HG03097 (cell line): ENCODE results near the gene OR52N4.
"Not testable (repeated sequence)": the region's sequence is repeated elsewhere in the genome, so short reads cannot be mapped to it uniquely, and the experiment has no call there.

ENCODE experiments used
- ATAC-seq: cut with Tn5 transposase; IDR thresholded peaks from one replicate; pipeline ENCODE4 v1.9.1; 2021; ENCODE audit not compliant: unreplicated experiment, low FRiP score

Gene OR52N4

GRCh38 chr11:5753943-5754342 is at the start of gene OR52N4:
TSS of gene OR52N4 (plus strand) at chr11:5754243. CDS start at chr11:5754741, 498 bp downstream.
- ATAC-seq = no peak

GRCh38 chr11:5705688-5706087 is 48.4 kb upstream of the OR52N4 start:
- ATAC-seq = no peak

GRCh38 chr11:5712507-5712906 is 41.5 kb upstream of the OR52N4 start:
- ATAC-seq = no peak

- no peak for ATAC-seq
These were observed 40.3 kb upstream of the OR52N4 start for GRCh38 chr11:5713695-5714094.

- not testable (repeated sequence) for ATAC-seq
These were observed 37.5 kb upstream of the OR52N4 start for GRCh38 chr11:5716518-5716917.

GRCh38 chr11:5719703-5720495 is 34.1 kb upstream of the OR52N4 start:
- no peak for ATAC-seq

GRCh38 chr11:5722622-5723021 is 31.4 kb upstream of the OR52N4 start:
- no peak for ATAC-seq

- ATAC-seq = no peak
These were observed 27.7 kb upstream of the OR52N4 start for GRCh38 chr11:5726351-5726750.

DNA sequence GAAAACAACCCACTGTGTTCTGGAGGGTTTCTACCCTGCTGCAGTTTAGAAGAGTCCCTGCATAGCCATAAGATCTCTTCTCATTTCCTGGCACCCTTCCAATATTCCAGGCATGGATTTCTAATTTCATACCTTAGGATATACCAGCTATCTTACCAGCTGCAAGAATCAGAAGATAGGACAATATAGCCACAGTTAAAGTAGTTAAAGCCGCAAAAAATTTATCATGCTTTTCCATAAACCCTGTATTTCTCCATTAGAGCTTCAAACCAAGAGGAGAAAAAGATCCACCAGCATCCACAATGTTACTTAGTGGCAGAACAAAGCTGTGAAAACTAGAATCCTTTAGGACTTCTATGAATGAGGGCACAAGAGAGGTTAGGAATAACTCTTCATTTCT is 26.4 kb upstream of the OR52N4 start:
- no peak for ATAC-seq

- ATAC-seq = no peak
These were observed 17.6 kb upstream of the OR52N4 start, which contains the start of gene OR56B1 for GRCh38 chr11:5736396-5736795. TSS of gene OR56B1 (plus strand) at chr11:5736448. CDS start at chr11:5736517, 69 bp downstream.

- ATAC-seq = no peak
These were observed 17.0 kb upstream of the OR52N4 start for GRCh38 chr11:5737091-5737490.

DNA sequence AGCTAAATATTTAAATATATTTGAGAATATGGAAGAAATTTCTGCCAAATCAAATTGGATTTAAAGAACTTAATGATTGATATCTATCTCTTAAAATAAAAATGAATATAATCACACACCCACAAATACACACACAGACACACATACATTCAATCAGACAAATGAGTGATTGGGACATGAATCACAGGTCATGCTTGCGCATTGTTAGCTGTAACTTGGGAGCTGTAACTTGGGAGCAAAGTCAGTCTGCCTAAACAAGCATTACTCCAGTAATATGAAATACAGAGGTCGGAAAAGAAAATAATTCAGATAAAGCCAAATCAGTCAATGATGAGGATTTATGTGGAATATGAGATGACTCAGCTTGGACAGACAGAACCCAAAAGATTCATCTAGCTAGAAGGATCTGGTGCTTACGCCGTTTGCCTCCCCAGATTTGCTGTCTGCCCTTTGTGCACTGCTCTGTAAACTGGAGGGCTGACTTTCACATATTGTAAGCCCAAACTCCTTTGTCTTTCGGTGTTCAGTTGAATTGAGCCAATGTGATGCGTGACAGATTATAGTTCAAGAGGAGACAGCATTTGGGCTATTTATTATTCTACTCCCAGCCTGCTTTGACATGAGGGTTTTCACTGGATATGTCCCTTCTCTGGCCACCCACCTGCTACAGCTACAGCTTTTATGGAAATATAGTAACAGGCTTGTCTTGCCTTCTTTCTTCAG is 16.2 kb upstream of the OR52N4 start:
- no peak for ATAC-seq

- no peak for ATAC-seq
These were observed 15.6 kb upstream of the OR52N4 start for GRCh38 chr11:5738431-5738830.

DNA sequence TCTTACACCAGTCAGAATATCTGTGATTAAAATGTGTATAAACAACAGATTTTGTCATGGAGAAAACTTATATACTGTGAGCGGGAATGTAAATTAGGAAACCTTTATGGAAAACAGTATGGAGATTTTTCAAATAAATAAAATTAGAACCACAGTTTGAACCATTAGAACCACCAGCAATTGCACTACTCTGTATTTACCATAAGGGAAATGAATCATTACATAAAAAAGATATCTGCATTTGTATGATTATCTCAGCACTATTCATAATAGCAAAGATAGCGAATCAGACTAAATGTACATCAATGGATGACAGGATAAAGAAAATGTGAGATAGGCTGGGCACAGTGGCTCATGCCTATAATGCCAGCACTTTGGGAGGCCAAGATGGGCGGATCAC is 7.4 kb upstream of the OR52N4 start:
- ATAC-seq = no peak

GRCh38 chr11:5749836-5750235 is 4.2 kb upstream of the OR52N4 start:
- no peak for ATAC-seq

DNA sequence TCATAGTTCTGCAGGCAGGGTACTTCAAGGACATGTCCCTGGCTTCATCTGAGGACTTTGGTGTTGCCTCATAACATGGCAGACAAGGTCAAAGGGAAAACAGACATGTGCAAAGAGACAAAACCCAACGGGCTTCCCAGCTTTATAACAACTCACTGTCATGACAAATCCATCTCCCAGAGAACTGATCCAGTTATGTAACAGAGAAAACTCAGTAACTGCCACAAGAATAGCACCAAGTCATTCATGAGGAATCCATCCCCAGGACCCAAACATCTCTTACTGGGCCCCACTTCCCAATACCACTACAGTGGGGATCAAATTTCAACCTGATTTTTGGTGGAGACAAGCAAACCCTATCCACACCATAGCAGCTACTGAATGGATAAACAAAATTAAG is 13.0 kb downstream of the OR52N4 start:
- ATAC-seq = no peak

DNA sequence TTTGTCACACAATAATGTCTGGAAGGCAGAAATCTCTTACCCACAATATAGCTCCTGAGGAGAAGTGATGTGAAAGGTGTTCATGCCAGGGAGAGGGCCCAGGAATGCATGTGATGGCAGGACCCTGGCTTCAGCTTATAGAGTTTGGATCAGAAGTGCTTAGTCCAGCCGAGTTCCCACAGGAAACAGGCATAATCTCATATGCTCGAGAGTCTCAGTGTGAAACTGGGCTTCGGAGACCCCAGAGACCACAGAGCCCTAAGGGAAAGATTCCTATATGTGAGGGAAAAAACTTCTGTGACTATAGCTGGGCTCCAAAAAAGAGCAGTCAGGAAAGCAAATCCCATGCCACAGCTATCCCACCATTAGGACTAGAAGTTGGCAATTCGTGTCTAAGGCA is 29.2 kb downstream of the OR52N4 start, which contains the start of gene OR52N5:
OR52N5 (minus strand) TSS at position 101 of the 400 bp plus-strand sequence. CDS start 4,721 bp downstream, outside the sequence.
- no peak for ATAC-seq

GRCh38 chr11:5791165-5791564 is 37.1 kb downstream of the OR52N4 start, which contains the start of gene OR52N1:
TSS of gene OR52N1 (minus strand) at chr11:5791265. CDS start at chr11:5788816, 2,449 bp downstream.
- no peak for ATAC-seq

GRCh38 chr11:5796541-5796940 is 42.5 kb downstream of the OR52N4 start:
- ATAC-seq = no peak

- no peak for ATAC-seq
These were observed 49.9 kb downstream of the OR52N4 start for GRCh38 chr11:5803982-5804381.
